NOMO-1 treated with dmso at 0.1 percent for 144 hours (cell line): ENCODE data around the gene NR2E1.

ENCODE experiments used
- DNase-seq: peaks from one replicate; lab custom pipeline; 2025; ENCODE audit not compliant: unreplicated experiment; lab: John Stamatoyannopoulos, UW

Gene NR2E1

DNA sequence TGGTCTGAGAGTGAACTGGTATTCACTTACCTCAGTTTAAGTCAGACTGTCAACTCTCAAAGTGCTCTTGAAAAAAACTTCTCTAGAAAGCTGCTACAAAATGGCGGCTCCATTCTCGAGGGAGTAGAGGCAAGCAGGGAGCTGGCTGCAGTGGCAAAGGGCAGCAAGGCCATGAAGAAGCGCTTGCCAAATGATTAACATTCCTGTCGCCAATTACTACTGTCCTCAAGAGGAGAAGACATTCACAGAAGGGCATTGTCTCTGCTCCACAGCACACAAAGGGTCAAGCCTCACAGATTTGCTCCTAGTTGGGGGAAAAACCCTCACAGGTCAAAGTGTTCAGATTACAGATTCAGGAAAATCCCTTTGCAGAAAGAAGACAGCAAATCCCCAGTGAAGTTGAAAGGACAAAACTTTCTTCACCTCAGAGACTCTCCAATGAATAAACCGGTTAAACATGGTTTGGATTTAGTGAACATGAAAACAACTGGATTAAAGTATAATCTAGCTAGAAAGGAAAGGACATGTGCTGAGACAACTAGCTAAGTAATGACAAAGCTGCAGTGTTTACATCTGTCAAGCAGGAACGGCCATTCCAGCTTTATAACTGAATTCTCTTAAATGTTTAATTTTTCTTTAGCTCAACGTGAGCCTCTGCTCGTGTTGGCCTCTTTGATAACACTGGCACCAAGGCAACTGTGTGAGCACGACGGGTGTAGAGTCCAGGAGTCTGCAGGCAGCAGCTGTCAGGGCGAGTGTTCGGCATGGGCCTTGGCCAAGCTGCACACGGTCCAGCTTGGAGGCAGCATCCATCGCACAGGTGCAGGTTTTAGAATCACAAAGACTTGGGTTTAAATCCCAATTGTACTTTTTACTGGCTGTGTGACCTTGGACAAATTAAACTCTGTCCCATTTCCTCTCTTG is 37.6 kb downstream of the NR2E1 start:
- DNase-seq, result no peak

DNA sequence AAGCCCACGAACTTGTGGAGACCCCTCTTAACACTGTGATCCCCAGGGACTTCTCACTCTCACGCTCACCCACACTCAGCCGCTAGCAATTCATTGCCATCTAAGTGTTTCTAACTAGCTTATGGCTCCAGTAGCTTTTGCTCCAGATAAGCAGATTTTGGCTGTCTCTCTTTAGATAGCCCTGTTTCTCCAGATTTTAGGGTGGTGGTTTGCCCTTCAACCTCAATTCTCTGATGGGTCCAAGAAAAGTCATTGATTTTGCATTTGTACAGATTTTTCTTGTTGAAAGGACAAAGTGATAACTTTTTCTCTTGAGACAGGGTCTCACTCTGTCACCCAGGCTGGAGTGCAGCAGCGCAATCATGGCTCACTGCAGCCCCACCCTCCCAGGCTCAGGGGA is 41.2 kb downstream of the NR2E1 start:
- no peak for DNase-seq

DNA sequence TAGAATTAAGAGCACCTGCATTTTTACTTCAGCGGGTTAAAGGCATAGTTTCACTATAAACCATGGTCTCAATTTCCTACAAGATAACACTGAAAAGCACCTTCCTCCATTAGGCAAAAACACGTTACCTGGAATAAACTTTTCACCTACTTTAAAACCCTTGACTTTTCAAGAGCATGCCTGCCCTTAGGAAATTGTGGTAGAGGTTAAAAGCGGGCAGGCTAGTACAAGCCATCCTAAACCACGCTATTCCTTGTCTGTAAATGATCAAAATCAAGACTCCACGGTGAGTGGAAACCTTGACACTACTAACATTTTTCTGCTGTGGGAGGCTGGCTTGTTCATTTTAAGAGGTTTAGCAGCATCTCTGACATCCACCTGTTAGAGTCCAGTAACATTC is 43.9 kb downstream of the NR2E1 start:
- no peak for DNase-seq

DNA sequence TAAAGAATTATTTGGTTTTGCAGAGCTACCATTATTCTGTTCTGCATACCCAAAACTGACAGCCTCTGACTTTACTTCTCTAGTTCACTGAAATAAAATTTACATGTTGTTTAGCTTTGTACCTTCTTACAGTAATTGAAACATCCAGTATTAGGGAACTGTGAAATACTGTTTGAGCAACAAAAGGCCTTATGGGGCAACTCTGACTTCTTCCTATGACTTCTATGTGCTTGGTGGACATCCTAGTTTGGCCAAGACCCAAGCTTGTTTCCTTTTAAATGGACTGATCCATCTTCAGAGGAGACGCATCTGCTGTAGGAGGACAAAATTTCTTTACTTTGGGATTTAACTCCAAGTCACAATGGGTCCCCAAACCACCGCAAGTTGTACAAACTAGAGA is 44.7 kb downstream of the NR2E1 start:
- DNase-seq, result no peak

DNA sequence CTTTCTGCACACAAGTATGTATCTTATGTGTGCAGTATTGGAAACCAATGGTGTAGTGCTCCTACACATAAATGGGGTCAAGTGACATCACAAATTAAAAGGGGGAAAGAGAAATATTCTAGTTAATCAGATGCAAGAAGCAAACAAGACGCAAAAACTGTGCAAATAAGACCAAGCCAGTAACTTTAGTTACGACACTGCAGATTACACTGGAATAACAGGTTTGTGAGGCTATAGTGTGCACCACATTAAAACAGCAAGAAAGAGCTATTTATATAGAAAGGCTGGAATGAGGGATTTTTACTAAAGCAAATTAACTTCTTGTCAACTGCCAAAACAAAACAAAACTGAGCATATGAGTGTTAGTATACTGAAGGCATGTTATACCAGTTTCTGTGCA is 45.8 kb downstream of the NR2E1 start:
- DNase-seq, result no peak

DNA sequence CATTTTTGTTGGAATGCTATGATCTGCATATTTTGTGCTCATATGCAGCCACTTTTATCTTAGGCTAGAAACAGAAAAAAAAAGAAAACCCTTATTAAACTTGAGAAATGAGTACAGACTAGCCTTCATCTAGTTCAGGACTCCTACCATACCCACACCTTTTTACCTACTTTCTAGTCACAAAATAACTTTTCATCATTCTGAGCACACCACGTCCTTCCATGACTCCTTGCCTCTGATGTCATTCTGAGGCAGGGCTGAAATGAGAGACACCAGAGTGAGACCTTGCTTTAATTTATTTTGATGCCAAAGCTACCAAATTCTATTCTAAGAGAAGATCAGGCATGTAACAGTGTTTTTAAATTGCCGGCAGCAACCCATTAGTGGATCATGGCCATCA is 56.2 kb downstream of the NR2E1 start:
- no peak for DNase-seq

DNA sequence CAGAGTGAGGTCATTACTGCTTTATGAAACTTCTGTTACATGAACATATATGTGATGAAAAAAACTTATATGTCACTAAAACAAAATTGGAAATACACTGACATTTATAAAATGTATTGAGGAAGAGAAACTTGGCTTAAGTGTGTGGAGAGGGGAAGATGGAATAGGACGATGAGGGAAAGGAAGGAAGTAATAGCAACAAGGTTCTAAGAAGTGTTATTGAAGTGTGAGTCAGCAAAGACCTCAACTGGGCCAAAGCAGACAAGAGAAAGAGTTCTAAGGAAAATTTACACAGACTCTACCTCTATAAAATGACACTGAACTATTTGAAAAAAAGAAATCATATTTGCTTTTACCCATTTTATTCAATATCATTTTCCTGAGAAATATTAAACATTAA is 56.7 kb downstream of the NR2E1 start:
- DNase-seq, result peak; percentile 54

DNA sequence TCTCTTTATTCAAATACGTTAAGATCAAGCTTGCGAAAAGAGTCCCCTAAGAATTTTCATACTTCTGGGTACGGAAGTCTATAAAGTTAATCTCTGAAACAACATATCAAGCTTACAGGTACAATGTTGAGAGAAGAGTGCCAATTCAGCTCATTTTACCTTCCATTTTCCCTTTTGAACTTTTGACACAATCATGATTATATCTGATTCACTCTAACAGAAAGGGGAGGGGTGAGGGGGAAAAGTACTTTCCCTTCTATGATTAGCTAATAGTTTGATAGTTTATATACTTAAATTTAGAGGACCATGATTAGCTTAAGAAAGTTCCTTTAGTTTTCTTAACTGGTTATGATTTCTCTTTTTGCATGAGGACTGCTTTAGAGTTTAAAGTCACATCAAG is 61.5 kb downstream of the NR2E1 start:
- DNase-seq, result no peak

DNA sequence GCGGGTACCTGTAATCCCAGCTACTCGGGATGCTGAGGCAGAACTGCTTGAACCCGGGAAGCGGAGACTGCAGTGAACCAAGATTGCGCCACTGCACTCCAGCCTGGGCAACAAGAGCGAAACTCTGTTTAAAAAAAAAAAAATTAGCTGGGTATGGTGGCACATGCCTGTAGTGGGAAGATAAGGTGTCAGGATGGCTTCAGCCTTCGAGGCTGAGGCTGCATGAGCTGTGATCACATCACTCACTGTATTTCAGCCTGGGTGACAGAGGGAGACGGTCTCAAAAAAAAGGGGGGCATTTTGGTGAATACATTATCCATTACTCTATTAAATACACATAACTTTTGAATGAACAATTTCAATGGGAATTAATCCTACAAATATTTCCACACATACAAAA is 62.6 kb downstream of the NR2E1 start:
- no peak for DNase-seq

DNA sequence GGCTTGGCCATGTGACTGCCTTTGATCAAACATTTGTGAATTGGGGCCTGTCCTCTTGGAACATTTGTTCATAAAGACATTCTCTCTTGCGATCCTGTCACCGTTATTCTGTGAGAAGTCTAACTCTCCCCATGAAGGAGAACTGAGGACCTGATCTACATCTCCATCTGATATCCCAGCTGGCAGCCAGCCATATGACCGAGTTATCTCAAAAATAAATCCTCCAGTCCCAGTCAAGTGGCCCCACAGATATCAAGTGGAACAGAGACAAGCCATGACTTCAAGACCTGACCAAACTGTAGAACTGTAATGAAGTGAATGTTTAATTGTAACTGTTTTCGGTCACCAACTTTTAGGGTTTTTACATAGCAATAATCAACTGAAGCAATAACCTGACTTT is 69.3 kb downstream of the NR2E1 start:
- no peak for DNase-seq

DNA sequence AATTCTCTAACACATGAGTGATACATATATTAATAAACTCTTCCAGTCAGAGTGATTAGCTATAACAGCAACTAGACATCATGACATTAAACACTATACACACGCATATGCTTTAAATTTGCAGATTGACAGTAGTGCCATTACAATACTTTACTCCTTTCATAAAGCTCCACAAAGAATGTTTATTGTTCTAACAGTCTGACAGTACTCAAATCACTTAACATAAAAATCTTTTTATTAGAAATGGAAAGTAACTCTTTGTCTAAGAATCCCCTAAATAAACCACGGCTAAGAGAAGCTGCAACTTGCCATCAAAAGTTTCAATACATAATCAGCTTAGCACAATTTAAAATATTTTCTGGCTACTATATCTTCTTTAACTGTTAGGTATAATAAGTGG is 71.0 kb downstream of the NR2E1 start:
- DNase-seq, result no peak

DNA sequence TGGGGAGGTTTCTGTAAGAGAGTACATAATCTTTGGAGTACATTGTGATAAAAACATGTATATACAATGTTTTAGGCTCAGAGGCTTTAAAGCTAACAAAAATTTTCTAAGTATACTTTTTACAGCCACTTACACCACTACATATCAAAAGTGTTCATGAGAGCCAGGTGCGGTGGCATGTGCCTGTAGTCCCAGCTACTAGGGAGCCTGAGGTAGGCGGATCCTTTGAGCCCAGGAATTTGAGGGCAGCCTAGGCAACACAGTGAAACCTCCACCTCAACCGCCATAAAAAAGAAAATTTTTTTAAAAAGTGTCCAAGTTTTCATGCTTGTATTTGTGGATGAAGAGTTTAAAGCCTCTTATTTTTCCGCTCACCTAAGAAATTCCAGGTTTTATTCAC is 72.5 kb downstream of the NR2E1 start:
- DNase-seq, result no peak
